Natural killer cell (primary cell): ENCODE results near the gene IL10. TPM values are rescaled to one million over a fixed set of nuclear protein-coding genes. Genes with fewer than 3 reads are reported as not detected.

Source experiments
- ATAC-seq, 3 donors: fragments of 150-1000 bp in 2 of 3; fragments of 200-7000 bp in 1 of 3; cut with Tn5 transposase; 1 replicate in 1 of 3; 2 replicates in 2 of 3; pipeline ENCODE4 v1.10.0; 2021; ENCODE audit warnings: mild to moderate bottlenecking in 2 of 3, moderate library complexity in 2 of 3
- DNase-seq, 2 donors: peaks; one replicate each; pipeline versions ENCODE4 v3.0.0 to v3.0.0-alpha.2; 2013 to 2021; ENCODE audit warnings: mixed read lengths in 1 of 2
- H3K27ac ChIP-seq: one replicate; pipeline ENCODE4 v1.5.1; 2013; ENCODE audit warnings: mild to moderate bottlenecking, low read length
- H3K27me3 ChIP-seq: one replicate; pipeline ENCODE4 v1.6.1; 2013; ENCODE audit warnings: low read length; ENCODE audit not compliant: control insufficient read depth, insufficient read depth
- H3K36me3 ChIP-seq: one replicate; pipeline ENCODE4 v1.6.1; 2013; ENCODE audit warnings: low read length; ENCODE audit not compliant: control insufficient read depth, insufficient read depth
- H3K4me1 ChIP-seq: one replicate; pipeline ENCODE4 v1.6.1; 2013; ENCODE audit warnings: low read length; ENCODE audit not compliant: control insufficient read depth, insufficient read depth
- H3K4me3 ChIP-seq: one replicate; pipeline ENCODE4 v1.5.1; 2013; ENCODE audit warnings: low read length
- H3K9me3 ChIP-seq: one replicate; pipeline ENCODE4 v1.6.1; 2013; ENCODE audit warnings: low read length; ENCODE audit not compliant: control insufficient read depth, insufficient read depth
- H3K27ac Mint-ChIP-seq, 2 donors: one replicate each; pipeline ENCODE4 v1.8.0; 2022; ENCODE audit warnings: mild to moderate bottlenecking in 2 of 2, mixed read lengths in 2 of 2, moderate library complexity in 1 of 2
- H3K27me3 Mint-ChIP-seq, 2 donors: one replicate each; pipeline ENCODE4 v1.8.0; 2022; ENCODE audit warnings: low read depth in 2 of 2, mixed read lengths in 2 of 2
- H3K36me3 Mint-ChIP-seq: one replicate; pipeline ENCODE4 v1.8.0; 2022; ENCODE audit warnings: mixed read lengths
- H3K4me1 Mint-ChIP-seq, 2 donors: one replicate each; pipeline ENCODE4 v1.8.0; 2022; ENCODE audit warnings: mixed read lengths in 2 of 2
- H3K4me3 Mint-ChIP-seq: one replicate; pipeline ENCODE4 v1.8.0; 2022; ENCODE audit warnings: mild to moderate bottlenecking, moderate library complexity, mixed read lengths
- H3K9me3 Mint-ChIP-seq, 2 donors: one replicate each; pipeline ENCODE4 v1.8.0; 2022; ENCODE audit warnings: mixed read lengths in 2 of 2
- CTCF ChIP-seq: fragments of 200-600 bp; IDR thresholded peaks from one replicate; pipeline ENCODE4 v1.8.0; 2022; ENCODE audit warnings: antibody characterized with exemption
- WGBS: methylation state at CpG from one replicate; pipeline ENCODE4 v1.1.7; 2013; ENCODE audit warnings: missing lambda C conversion rate; ENCODE audit not compliant: insufficient coverage; 5-methylcytosine and 5-hydroxymethylcytosine counted together
- intact Hi-C: fragments of 100-400 bp; cut with micrococcal nuclease; formaldehyde crosslinking; loops from one replicate; pipeline ENCODE4 v1.14.2; 2022
- total RNA-seq, 4 donors: library from RNA; stranded (reverse); fragments of 120-200 nt in 1 of 4; gene quantifications; one replicate each; pipeline versions ENCODE4 v1.2.3 to v1.2.4, GENCODE V29; 2013 to 2022

Gene IL10
- 1 to 10 TPM in 1 of 3 donors, not detected in 2; 1.0 TPM for total RNA-seq
- total RNA-seq (2013) = 0.32 TPM

- DNase-seq (no peak), ATAC-seq (no peak)
- H3K27me3 ChIP-seq = no peaks in the 10 kb centered on the region
- H3K9me3 ChIP-seq = no peaks in the 10 kb centered on the region
- 45% methylated on average over 8 of the region's 8 CpGs for WGBS
- no peak within 1 kb of the TSS for H3K4me3 ChIP-seq
- no peak for TF ChIP-seq CTCF
- intact Hi-C loops = no loop called here
- H3K27ac ChIP-seq = no peak within 1 kb of the TSS
- Mint-ChIP-seq H3K36me3 (no peaks in the 10 kb centered on the region), H3K4me1 (peaks cover 42 to 44% of the 10 kb centered on the region in 2 donors), H3K27me3 (peaks cover 7 to 16% of the 10 kb centered on the region in 2 donors), H3K9me3 (no peaks in the 10 kb centered on the region), H3K4me3 (no peak within 1 kb of the TSS), H3K27ac (no peak within 1 kb of the TSS)
- H3K4me1 ChIP-seq = peaks cover 63% of the 10 kb centered on the region
- H3K36me3 ChIP-seq = no peaks in the 10 kb centered on the region
These were observed at the start of gene IL10 for GRCh38 chr1:206772243-206772937. Gene IL10 (minus strand): TSS chr1:206772494. CDS start chr1:206772435, 59 bp downstream.

- Histone ChIP-seq H3K4me1 (peaks cover 8% of the 10 kb centered on the region), H3K27ac (no peak overlapping the region), H3K4me3 (no peak overlapping the region), H3K27me3 (no peaks in the 10 kb centered on the region), H3K9me3 (no peaks in the 10 kb centered on the region), H3K36me3 (no peaks in the 10 kb centered on the region)
- WGBS = 87% methylated on average over 3 of the region's 4 CpGs
- H3K36me3 Mint-ChIP-seq = no peaks in the 10 kb centered on the region
- H3K4me1 Mint-ChIP-seq = peaks cover 10 to 16% of the 10 kb centered on the region in 2 donors
- TF ChIP-seq CTCF = no peak
- H3K27me3 Mint-ChIP-seq = peaks cover 0 to 4% of the 10 kb centered on the region in 2 donors
- no peak overlapping the region for H3K4me3 Mint-ChIP-seq
- H3K9me3 Mint-ChIP-seq = no peaks in the 10 kb centered on the region
- ATAC-seq = no peak
- no peak overlapping the region for H3K27ac Mint-ChIP-seq
- DNase-seq = no peak
- intact Hi-C loops = no loop called here
These were observed 49.2 kb upstream of the IL10 start for GRCh38 chr1:206821493-206821892.

GRCh38 chr1:206816390-206817287, 44.3 kb upstream of the IL10 start:
- no peak for TF ChIP-seq CTCF
- no peaks in the 10 kb centered on the region for H3K36me3 Mint-ChIP-seq
- peaks cover 14 to 17% of the 10 kb centered on the region in 2 donors for H3K4me1 Mint-ChIP-seq
- H3K36me3 ChIP-seq = no peaks in the 10 kb centered on the region
- peak; percentile 57 to 70 (median 66) for ATAC-seq
- 36% methylated on average over 2 of the region's 4 CpGs for WGBS
- no peak overlapping the region for H3K4me3 Mint-ChIP-seq
- no peaks in the 10 kb centered on the region for H3K27me3 ChIP-seq
- peaks cover 0 to 7% of the 10 kb centered on the region in 2 donors for H3K27me3 Mint-ChIP-seq
- H3K27ac Mint-ChIP-seq = peak overlapping the region; percentile 9 to 13
- H3K4me3 ChIP-seq = no peak overlapping the region
- H3K27ac ChIP-seq = peak overlapping the region; percentile 32
- peaks cover 0 to 2% of the 10 kb centered on the region in 2 donors for H3K9me3 Mint-ChIP-seq
- peaks cover 4% of the 10 kb centered on the region for H3K9me3 ChIP-seq
- intact Hi-C loops = no loop called here
- DNase-seq = peak in 1 of 2 donors; percentile 77
- H3K4me1 ChIP-seq = peaks cover 3% of the 10 kb centered on the region
